Heart left ventricle (tissue), 13 donors: Measurements from ENCODE around the gene MPZL3.

Experiments
- CTCF ChIP-seq, 12 donors: fragments of 200-600 bp; sonication (generic) in 4 of 12; IDR thresholded peaks; one replicate each; pipeline versions ENCODE4 v1.5.0 to v1.8.0; 2018 to 2022; ENCODE audit warnings: antibody characterized with exemption in 12 of 12, mild to moderate bottlenecking in 5 of 12
- POLR2A ChIP-seq, 2 donors: fragments of 450-650 bp; IDR thresholded peaks; one replicate each; pipeline ENCODE4 v1.6.1; 2017; ENCODE audit warnings: antibody characterized with exemption in 2 of 2, mild to moderate bottlenecking in 2 of 2, moderate library complexity in 2 of 2
- donor health status: ischemic (EF 13 %, LVEDD 7.1; RV severe dilation, severe dysfunction).
- donor health status: DM: no; HTN: yes; CAD: no.
- donor health status: DM: no; HTN: no; CAD: no.
- donor health status: ischemic (EF 25% LVEDD 6.9; RV normal size, moderate dysfunction).
- donor health status: ischemic (EF 25% LVEDD 5.7; RV mildly dilated, moderate dysfunction).
- donor health status: ischemic (EF 35%, LVEDD 5.7; RV mildly dilated, moderate dysfunction).
- donor health status: nonischemic (EF 11% LVEDD 7.7; RV severe dilation, severe dysfunction).
- donor health status: DM: yes; HTN: yes; CAD: no.
- donor health status: PGD.
- donor health status: ischemic (EF 29% LVEDD 5.4; RV normal size, mild dysfunction).
- donor health status: nonischemic (EF 23%, LVEDD 6.1; RV moderate dilation, normal function).

- TF ChIP-seq CTCF (IDR thresholded peaks at IDR 0.05) (no peak), POLR2A (IDR thresholded peaks at IDR 0.05) (no peak)
These were observed 29.1 kb upstream of the MPZL3 start for GRCh38 chr11:118281284-118281683.
